Ascending aorta (tissue), 2 donors: ENCODE data around the gene ABI3BP. TPM values are rescaled to one million over a fixed set of nuclear protein-coding genes. Genes with fewer than 3 reads are reported as not detected.

Experiments
- DNase-seq, 2 donors: peaks; one replicate each; pipeline ENCODE4 v3.0.0-alpha.2; 2019; ENCODE audit warnings: low spot score in 2 of 2
- H3K27ac ChIP-seq, 2 donors: fragments of 200-600 bp; sonication (generic); one replicate each; pipeline ENCODE4 v1.5.1; 2016 to 2017; ENCODE audit warnings: mild to moderate bottlenecking in 1 of 2
- H3K27me3 ChIP-seq: fragments of 200-600 bp; sonication (generic); one replicate; pipeline ENCODE4 v1.5.1; 2017
- H3K36me3 ChIP-seq, 2 donors: fragments of 200-600 bp; sonication (generic); one replicate each; pipeline ENCODE4 v1.5.1; 2016
- H3K4me1 ChIP-seq, 2 donors: fragments of 200-600 bp; sonication (generic); one replicate each; pipeline ENCODE4 v1.5.1; 2016 to 2017; ENCODE audit warnings: mild to moderate bottlenecking in 1 of 2
- H3K4me3 ChIP-seq, 2 donors: fragments of 200-600 bp; sonication (generic); one replicate each; pipeline ENCODE4 v1.5.1; 2016 to 2017; ENCODE audit warnings: mild to moderate bottlenecking in 1 of 2
- H3K9me3 ChIP-seq, 2 donors: fragments of 200-600 bp; sonication (generic); one replicate each; pipeline ENCODE4 v1.5.1; 2016
- intact Hi-C: fragments of 100-400 bp; cut with DNase I; formaldehyde crosslinking; loops from one replicate; pipeline ENCODE4 v1.15.1; 2023
- total RNA-seq: library from RNA; depleted of rRNA; stranded (reverse); fragments of >200 nt; gene quantifications from one replicate; pipeline ENCODE4 v1.1.0, GENCODE V29; 2016
- TF ChIP-seq, protein P1 (sequence below), 3 experiments: fragments of 200-600 bp in 2 of 3; fragments of 450-650 bp in 1 of 3; sonication (generic) in 2 of 3; IDR thresholded peaks; one replicate each; pipeline ENCODE4 v1.5.1; 2016 to 2019; ENCODE audit warnings: antibody characterized with exemption in 3 of 3, mild to moderate bottlenecking in 1 of 3, moderate library complexity in 1 of 3

Gene ABI3BP
- total RNA-seq, 1 donor from 2014 or later, result 54.2 TPM

DNA sequence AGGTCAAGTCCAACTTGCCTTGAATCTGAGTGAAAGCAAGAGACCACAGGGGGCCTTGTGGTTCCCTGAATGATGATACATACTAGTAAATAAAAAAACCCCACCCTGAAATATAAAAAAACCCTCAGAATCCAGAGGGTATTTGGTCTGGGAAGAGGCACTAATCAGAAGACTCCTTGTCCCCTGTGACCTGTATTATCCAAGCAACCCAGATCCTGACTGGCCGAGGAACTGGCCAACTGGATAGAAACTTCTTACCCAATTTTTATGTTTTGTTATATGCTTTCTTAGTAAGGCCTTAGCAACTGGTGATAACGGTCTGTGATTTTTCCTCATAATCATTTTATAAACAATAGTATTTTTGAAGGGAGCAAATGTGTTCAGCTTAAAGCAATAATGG, 17.5 kb downstream of the ABI3BP start:
- no peak for DNase-seq
- H3K36me3 ChIP-seq, result no peaks in the 10 kb centered on the region
- intact Hi-C loops, result no loop called here
- peaks cover 0 to 4% of the 10 kb centered on the region in 2 donors for H3K4me1 ChIP-seq
- no peaks in the 10 kb centered on the region for H3K27me3 ChIP-seq
- H3K27ac ChIP-seq, result no peak overlapping the region
- TF ChIP-seq, protein P1, sequence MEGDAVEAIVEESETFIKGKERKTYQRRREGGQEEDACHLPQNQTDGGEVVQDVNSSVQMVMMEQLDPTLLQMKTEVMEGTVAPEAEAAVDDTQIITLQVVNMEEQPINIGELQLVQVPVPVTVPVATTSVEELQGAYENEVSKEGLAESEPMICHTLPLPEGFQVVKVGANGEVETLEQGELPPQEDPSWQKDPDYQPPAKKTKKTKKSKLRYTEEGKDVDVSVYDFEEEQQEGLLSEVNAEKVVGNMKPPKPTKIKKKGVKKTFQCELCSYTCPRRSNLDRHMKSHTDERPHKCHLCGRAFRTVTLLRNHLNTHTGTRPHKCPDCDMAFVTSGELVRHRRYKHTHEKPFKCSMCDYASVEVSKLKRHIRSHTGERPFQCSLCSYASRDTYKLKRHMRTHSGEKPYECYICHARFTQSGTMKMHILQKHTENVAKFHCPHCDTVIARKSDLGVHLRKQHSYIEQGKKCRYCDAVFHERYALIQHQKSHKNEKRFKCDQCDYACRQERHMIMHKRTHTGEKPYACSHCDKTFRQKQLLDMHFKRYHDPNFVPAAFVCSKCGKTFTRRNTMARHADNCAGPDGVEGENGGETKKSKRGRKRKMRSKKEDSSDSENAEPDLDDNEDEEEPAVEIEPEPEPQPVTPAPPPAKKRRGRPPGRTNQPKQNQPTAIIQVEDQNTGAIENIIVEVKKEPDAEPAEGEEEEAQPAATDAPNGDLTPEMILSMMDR (IDR thresholded peaks at IDR 0.05), result no peak
- H3K4me3 ChIP-seq, result no peak overlapping the region
- H3K9me3 ChIP-seq, result no peaks in the 10 kb centered on the region

DNA sequence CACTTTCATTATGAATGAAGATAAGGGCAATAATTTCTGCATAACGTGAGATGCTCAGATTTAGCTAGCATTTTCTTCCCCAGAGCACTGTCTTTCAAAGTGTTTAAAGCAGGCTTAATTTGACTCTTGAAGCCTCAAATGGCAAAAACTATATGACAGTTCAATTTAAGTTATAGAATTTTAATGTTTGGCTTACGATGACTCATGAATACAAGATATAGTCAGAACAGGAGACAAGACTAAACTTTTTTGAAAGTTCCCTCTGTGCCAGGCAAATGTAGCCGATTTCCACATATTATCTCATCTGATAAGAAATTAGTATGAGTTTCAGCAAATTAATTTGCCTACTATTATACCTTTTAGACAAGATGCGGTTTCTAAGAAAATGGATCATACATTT, 19.6 kb downstream of the ABI3BP start:
- DNase-seq, result no peak
- no peak overlapping the region for H3K4me3 ChIP-seq
- no peak overlapping the region for H3K27ac ChIP-seq
- no peaks in the 10 kb centered on the region for H3K27me3 ChIP-seq
- intact Hi-C loops, result no loop called here
- peaks cover 0 to 4% of the 10 kb centered on the region in 2 donors for H3K4me1 ChIP-seq
- TF ChIP-seq, protein P1 (IDR thresholded peaks at IDR 0.05), result no peak
- H3K36me3 ChIP-seq, result no peaks in the 10 kb centered on the region
- no peaks in the 10 kb centered on the region for H3K9me3 ChIP-seq

DNA sequence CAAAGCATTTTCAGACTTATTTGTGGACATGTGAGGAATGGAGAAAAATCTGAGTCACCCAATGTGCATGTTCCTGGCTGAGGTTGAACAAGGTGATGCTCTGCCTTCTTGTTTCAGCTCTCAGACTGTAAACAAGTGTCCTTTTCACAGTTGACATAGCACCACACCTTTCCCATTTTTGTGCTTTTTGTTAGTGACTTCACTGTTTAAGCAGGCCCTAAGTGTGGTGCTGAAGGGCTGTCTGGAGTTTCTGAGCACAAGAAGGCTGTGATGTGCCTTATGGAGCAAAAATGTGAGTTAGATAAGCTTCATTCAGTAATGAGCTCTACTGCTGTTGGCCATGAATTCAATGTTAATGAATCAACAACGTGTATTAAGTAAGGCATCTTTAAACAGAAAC, 20.4 kb downstream of the ABI3BP start:
- H3K4me3 ChIP-seq, result no peak overlapping the region
- H3K36me3 ChIP-seq, result no peaks in the 10 kb centered on the region
- H3K27me3 ChIP-seq, result no peaks in the 10 kb centered on the region
- TF ChIP-seq, protein P1 (IDR thresholded peaks at IDR 0.05), result no peak
- H3K27ac ChIP-seq, result no peak overlapping the region
- no peak for DNase-seq
- H3K9me3 ChIP-seq, result no peaks in the 10 kb centered on the region
- intact Hi-C loops, result no loop called here
- peaks cover 0 to under 1% of the 10 kb centered on the region in 2 donors for H3K4me1 ChIP-seq

DNA sequence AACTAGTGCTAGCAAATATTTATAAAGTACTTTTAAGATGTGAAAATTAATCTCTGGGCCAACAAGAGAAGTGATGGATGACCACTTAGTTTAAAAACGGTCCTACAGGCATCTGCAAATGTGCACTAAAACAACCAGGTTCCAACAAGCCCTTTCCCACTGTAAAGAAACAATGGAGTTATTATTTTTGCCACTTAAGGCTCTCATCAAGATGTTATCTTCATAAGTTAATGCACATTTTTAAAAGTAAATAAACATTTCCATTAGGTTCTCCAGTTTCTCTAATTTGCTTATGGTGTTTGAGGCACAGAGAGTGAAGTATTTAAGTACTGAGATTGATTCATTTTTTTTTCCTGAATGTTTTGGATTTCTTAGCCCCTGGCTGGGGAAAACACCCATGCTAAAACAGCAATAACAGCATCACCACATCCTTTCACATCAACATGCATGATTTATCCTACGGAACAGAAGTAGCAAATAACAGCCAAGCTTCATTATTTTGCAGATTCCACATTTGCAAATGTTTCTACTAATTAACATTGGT, 20.8 kb downstream of the ABI3BP start:
- intact Hi-C loops, result no loop called here
- Histone ChIP-seq H3K4me1 (no peaks in the 10 kb centered on the region), H3K27ac (no peak overlapping the region), H3K4me3 (no peak overlapping the region), H3K9me3 (no peaks in the 10 kb centered on the region), H3K36me3 (no peaks in the 10 kb centered on the region), H3K27me3 (no peaks in the 10 kb centered on the region)
- DNase-seq, result no peak
- TF ChIP-seq, protein P1 (IDR thresholded peaks at IDR 0.05), result no peak

DNA sequence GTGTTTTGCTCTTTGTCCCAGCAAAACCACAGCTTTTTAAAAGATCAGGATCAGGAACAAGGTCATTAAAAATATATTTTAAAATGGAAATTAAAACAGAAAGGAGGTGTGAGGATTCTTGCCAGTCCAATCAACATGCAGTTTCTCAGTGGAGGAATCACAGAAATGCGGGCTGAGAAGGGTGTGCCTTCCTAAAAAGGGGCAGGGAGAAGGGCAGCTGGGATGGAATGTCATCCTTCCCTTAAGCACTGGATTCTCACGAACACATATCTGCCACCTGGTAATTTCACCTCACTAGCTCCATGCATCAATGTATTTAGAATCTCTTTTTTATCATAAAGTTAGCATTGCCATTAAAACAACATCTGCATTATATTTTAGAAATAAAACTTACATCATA, 21.4 kb downstream of the ABI3BP start:
- Histone ChIP-seq H3K4me1 (no peaks in the 10 kb centered on the region), H3K27ac (no peak overlapping the region), H3K9me3 (no peaks in the 10 kb centered on the region), H3K36me3 (no peaks in the 10 kb centered on the region), H3K4me3 (no peak overlapping the region), H3K27me3 (no peaks in the 10 kb centered on the region)
- intact Hi-C loops, result no loop called here
- TF ChIP-seq, protein P1 (IDR thresholded peaks at IDR 0.05), result no peak
- no peak for DNase-seq

DNA sequence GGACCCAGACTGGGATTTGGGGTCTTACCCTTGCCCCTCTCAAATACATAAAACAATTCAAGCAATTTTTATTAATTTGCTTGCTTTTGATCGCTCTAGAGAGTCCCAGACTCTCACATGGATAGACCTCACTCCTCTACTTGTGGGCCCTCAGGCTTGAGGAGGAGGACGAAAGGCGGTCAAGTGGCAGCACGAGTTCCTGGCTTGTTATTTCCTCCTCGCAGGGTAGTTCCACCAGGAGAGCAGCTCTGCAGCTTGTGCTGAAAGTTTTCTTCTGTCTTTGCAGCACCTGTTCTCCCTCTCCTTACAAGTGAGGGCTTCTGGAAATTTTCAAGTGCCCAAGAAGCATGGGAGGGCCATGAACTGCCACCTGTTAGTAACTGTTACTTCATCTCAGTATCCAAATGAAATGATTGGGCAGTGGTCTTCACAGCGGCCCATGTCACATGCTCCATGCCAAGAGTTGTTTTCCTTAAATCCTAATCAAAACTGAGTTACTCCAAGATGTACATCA, 22.7 kb downstream of the ABI3BP start:
- peak overlapping the region in 1 of 2 donors; percentile 23 for H3K27ac ChIP-seq
- no peak for DNase-seq
- intact Hi-C loops, result no loop called here
- H3K27me3 ChIP-seq, result no peaks in the 10 kb centered on the region
- no peaks in the 10 kb centered on the region for H3K36me3 ChIP-seq
- H3K9me3 ChIP-seq, result no peaks in the 10 kb centered on the region
- H3K4me1 ChIP-seq, result no peaks in the 10 kb centered on the region
- TF ChIP-seq, protein P1 (IDR thresholded peaks at IDR 0.05), result no peak
- no peak overlapping the region for H3K4me3 ChIP-seq
